Activated CD4-positive, CD25-positive, alpha-beta regulatory T cell treated with anti-CD3 and anti-CD28 coated beads, Interleukin-2, amount 50 U/mL, for 72 hours (primary cell): ENCODE data around the gene KLK4.

Experiments used
- DNase-seq: peaks from one replicate; pipeline ENCODE4 v3.0.0; 2021

KLK4 gene

DNA sequence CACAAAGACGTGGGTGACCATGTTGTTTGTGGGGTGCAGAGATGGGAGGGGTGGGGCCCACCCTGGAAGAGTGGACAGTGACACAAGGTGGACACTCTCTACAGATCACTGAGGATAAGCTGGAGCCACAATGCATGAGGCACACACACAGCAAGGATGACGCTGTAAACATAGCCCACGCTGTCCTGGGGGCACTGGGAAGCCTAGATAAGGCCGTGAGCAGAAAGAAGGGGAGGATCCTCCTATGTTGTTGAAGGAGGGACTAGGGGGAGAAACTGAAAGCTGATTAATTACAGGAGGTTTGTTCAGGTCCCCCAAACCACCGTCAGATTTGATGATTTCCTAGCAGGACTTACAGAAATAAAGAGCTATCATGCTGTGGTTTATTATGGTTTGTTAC, 32.3 kb downstream of the KLK4 start:
- DNase-seq = no peak

GRCh38 chr19:50877338-50877737, 33.9 kb downstream of the KLK4 start:
- no peak for DNase-seq

DNA sequence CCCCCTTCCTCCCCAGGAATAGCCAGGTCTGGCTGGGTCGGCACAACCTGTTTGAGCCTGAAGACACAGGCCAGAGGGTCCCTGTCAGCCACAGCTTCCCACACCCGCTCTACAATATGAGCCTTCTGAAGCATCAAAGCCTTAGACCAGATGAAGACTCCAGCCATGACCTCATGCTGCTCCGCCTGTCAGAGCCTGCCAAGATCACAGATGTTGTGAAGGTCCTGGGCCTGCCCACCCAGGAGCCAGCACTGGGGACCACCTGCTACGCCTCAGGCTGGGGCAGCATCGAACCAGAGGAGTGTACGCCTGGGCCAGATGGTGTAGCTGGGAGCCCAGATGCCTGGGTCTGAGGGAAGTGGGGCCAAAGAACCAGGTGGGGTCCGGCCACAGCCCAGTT, 34.7 kb downstream of the KLK4 start:
- DNase-seq = no peak

DNA sequence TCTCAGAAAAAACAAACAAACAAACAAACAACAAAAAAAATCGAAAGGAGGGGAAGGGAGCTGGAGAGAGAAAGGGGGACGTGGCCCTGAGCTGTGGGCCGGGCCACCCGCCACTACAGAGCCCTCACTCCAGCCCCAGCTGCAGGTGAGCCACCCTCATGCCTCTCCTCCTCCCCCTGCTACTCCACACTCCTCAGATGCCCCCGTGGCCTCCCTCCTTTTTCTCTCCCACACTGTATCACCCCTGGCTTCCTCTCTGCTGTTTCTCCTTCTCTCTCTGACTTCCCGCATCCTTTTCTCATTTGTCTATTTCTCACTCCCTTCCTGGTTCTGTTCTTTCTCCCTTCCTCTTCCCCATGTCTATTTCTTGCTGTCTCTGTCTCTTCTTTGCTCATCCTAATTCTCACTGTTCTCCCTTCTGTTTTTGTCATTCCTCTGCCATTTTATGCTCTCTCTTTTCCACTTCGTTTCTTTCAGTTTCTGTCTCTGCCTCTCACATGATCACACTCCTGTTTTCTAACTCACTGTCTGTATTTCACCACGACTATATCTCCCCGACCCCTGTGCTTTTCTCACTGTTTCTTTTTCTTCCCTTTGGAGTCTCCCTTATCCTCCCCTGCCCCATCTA, 35.3 kb downstream of the KLK4 start:
- DNase-seq = no peak

- DNase-seq = no peak
Measured at GRCh38 chr19:50874211-50874610, 37.0 kb downstream of the KLK4 start.

DNA sequence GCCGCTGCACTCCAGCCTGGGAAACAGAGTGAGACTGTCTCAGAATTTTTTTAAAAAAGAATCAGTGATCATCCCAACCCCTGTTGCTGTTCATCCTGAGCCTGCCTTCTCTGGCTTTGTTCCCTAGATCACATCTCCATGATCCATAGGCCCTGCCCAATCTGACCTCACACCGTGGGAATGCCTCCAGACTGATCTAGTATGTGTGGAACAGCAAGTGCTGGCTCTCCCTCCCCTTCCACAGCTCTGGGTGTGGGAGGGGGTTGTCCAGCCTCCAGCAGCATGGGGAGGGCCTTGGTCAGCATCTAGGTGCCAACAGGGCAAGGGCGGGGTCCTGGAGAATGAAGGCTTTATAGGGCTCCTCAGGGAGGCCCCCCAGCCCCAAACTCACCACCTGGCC, 38.1 kb downstream of the KLK4 start, which contains the start of gene KLK2:
KLK2 (plus strand) TSS at position 384 of the 400 bp plus-strand sequence. CDS start 35 bp downstream, outside the sequence.
- DNase-seq = no peak

GRCh38 chr19:50870417-50871089, 40.6 kb downstream of the KLK4 start:
- no peak for DNase-seq

- DNase-seq = no peak
Measured at GRCh38 chr19:50869479-50869878, 41.7 kb downstream of the KLK4 start.

- DNase-seq = no peak
Measured at GRCh38 chr19:50861496-50862286, 49.5 kb downstream of the KLK4 start.

DNA sequence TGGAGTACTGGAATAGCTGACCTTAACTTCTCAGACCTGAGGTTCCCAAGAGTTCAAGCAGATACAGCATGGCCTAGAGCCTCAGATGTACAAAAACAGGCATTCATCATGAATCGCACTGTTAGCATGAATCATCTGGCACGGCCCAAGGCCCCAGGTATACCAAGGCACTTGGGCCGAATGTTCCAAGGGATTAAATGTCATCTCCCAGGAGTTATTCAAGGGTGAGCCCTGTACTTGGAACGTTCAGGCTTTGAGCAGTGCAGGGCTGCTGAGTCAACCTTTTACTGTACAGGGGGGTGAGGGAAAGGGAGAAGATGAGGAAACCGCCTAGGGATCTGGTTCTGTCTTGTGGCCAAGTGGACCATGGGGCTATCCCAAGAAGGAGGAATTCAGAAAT, 50.2 kb downstream of the KLK4 start:
- no peak for DNase-seq

DNA sequence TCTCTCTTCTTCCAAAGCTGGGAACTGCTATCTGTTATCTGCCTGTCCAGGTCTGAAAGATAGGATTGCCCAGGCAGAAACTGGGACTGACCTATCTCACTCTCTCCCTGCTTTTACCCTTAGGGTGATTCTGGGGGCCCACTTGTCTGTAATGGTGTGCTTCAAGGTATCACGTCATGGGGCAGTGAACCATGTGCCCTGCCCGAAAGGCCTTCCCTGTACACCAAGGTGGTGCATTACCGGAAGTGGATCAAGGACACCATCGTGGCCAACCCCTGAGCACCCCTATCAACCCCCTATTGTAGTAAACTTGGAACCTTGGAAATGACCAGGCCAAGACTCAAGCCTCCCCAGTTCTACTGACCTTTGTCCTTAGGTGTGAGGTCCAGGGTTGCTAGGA, 51.3 kb downstream of the KLK4 start:
- DNase-seq = no peak

GRCh38 chr19:50858886-50859285, 52.3 kb downstream of the KLK4 start:
- no peak for DNase-seq

GRCh38 chr19:50857366-50857765, 53.8 kb downstream of the KLK4 start:
- no peak for DNase-seq
